ENCODE measurements around the gene TNFSF9.
A peak's percentile ranks its signal among the peaks of the same experiment; 100 is the strongest.

TNFSF9 gene

DNA sequence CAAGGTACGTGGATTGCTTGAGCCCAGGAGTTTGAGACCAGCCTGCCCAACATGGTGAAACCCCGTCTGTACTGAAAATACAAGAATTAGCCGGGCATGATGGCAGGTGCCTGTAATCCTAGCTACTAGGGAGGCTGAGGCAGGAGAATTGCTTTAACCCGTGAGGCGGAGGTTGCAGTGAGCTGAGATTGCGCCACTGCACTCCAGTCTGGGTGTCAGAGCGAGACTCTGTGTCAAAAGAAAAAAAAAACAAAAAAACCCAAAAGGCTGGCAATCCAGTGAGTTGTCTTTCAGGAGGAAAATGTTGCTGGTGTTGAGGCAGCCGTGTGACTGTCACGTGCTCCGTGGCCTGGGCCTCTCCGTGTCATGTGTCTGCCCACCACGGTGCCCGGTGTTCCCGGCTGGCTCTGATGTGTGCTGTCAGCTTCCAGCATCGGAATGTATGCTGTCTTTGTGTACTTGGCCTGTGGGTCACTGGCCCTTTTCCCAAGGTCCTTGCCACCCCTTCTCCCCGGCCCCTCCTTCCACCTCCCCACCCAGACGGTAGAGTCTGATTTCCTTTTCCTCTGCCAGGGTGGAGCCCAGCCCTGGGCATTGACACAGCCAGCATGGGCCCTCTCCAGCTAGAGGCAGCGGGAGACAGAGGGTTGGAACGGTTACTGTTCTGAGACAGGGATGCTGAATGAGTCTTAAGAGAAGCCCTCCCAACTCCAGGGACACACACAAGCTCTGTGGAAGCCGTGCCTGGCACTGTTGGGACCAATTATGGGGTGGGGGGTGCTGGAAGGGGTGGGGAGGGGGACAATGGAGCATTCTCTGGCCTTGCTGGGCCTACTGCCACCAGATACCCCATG lies 21.5 kb upstream of the TNFSF9 start:
- no peak for DNase-seq

DNA sequence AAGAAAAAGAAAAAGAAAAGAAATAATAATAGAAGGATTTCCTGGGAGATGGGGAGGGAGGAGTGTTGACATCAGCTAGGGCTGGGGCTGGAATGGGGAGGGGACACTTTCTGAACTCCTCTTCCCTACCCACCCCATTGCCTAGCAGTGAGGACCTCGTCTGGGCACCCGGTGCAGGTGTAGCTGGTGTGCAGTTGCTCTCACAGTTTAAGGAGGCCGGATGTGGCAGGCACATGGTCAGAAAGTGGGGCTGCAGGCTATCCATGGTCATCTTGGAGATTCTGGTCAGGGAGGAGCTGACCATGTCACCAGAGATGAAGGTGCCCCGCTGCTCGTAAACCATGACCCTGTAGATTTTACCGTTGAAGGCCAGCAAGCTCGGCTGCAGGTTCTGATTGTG lies 20.2 kb upstream of the TNFSF9 start:
- DNase-seq: no peak

DNA sequence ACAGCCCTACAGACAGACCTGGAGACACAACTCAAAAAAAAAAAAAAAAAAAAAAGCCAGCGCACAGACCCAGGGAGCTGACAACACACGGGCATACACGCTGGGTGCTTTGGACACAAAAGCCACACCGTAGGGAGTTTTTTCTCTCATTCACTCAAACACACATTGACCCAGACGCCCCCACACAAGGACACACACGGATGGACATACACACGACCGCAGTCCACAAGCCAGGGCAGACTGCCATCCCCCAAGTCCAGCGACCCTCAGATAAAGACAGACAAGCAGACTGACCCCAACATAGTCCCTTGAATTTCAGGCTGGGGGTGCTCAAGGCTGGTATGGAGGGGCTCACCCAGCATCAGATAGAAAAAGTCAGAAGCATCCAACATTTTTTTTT lies 16.7 kb upstream of the TNFSF9 start:
- DNase-seq: no peak

DNA sequence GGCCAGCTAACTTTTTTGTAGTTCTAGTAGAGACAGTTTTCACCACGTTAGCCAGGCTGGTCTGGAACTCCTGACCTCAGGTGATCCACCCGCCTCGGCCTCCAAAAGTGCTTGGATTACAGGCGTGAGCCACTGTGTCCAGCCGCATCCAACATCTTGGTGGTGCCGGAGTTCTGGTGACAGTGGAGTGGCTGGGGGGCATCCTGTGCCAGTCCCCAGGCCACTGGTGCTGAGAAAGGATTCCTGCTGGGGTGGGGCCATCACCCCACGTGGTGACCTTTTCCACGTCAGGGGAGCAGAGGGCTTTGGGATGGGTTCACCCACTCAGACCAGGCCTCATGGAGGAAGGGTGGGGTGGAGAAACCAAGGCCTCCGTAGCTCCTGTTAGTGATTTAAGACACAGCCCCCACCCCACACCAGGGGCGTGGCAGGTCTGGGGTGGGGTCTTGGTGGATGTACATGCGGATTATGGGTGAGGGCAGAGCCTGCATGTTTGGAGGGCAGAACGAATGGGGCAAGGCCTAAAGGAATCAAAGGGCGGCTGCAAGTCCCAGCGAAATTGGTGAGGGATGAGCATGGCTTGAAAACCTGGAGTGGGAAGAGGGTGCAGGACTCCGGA lies 15.8 kb upstream of the TNFSF9 start:
- DNase-seq: no peak

DNA sequence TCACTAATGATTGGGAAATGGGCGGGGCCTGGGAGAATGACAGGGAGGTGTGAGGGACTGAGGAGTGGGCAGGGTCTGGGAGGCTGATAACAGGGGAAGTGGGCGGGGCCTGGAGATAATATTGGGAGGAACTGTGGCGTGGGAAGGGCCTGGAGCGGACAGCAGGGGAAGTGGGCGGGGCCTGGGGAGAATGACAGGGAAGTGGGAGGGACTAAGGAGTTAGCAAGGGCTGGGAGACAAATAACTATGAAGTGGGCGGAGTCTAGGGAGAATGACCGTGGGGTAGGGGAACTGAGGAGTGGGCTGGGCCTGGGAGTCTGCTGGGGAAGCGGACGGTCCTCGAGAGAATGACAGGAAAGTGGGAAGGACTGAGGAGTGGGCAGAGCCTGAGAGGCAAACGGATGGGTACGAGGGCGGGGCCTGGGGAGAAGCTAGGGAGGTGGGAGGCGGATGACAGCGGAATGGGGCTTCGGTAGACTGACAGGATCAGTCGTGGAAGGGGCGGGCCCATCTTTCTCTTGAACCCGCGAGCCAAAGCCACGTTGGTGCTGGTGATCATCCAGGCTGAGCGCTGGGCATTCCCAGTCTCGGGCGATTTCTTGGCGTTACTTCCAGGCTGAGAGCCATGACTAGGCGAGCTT lies 14.7 kb upstream of the TNFSF9 start:
- DNase-seq: peak; percentile 50

DNA sequence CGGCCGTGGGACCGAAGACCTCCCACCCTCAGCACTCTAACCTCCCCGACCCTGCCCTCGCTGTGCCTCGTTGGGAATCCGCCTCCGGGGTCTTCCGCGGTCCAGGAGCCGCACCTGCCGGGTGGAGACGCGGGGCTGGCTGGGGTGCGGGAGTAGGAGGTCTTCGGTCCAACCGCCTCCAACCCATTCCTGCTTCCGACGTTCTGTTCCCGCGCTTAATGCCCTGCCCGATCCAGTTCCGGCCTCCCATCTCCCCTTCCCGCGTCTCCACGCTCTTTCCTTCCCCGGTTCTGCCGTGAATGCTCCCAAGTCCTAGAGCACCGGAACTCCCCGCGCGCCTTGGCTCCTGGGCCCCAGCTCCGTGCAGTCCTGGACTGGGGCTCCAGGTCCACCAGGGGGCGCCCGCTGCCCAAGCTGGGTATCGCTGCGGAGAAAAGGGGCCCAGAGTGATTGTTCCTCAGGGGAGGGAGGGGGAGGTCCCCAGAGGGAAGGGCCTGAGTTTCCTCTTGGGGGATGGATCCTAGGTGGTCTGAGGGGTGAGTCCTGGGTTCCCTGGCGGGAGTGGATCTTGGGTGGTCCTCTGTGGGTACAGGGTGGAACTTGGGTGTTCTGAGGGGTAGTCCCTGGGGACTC lies 14.1 kb upstream of the TNFSF9 start:
- no peak for DNase-seq

GRCh38 chr19:6518145-6518911 lies 12.5 kb upstream of the TNFSF9 start:
- no peak for DNase-seq

DNA sequence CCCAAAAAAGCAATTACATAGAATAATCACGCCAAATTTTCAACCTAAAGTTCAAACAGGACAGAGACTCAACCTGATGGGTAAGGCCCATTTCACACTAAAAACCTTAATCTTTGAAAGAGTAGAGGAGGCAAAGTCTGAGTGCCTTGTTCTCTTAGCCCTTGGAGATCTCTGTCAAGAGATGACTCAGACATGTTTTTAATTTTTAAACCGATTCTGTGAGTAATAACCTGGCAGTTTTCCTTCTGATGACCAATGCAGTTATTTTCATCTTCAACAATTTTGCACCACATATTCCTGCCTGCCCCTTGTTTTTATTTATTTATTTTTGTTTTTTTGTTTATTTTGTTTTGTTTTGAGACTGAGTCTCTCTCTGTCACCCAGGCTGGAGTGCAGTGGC lies 11.5 kb upstream of the TNFSF9 start:
- no peak for DNase-seq

DNA sequence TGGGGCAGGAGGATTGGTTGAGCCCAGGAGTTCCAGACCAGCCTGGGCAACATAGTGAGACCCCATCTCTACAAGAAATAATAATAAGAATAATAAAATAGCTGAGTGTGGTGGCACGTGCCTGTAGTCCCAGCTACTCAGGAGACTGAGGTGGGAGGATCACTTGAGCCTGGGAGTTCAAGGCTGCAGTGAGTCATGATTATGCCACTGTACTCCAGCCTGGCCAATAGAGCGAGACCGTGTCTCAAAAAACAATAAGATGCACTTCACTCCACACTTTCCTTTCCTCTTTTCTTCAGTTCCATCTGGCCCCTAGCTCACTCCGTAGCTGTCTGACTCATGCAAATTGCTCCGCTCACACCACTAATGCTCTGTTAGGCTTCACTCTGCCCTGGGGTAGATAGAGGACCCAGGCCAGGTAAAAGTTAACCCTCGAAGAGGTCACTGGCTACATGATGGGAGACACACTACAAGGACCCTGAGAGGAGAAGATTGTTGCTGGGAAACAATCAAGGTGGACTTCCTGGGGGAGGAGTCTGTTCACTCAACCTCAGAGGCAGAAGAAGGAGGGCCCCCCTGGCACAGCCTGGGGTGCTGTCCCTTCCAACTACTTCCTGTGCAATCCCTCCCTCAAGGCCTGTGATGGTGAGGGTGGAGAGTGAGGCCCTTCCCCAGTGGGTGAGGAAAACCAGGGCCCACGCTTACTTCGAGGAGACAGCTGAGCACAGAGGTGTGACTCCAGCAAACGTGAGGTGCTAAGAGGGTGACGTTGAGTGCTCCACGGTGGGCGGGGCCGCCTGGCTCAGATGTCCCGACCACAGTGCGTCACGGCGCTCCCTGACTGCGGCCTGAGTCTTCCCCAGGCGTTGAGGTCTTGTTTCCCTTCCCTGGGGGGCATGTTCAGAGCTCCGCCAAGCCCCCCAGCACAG lies 8.8 kb upstream of the TNFSF9 start:
- no peak for DNase-seq

DNA sequence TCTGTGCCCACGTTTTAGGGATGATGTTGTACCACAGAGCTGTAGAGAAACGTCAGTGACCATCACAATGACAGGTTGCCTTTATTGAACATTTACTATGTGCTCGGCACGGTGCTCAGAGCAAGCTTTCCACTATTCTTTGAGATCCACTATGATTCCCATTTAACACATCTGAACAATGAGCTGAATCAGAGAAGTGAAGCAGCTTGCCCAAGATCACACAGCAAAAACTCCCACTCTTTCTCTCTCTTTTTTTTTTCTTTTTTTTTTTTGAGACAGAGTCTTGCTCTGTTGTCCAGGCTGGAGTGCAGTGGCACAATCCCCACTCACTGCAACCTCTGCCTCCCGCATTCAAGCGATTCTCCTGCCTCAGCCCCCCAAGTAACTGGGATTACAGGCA lies 8.1 kb upstream of the TNFSF9 start:
- no peak for DNase-seq

GRCh38 chr19:6524311-6524710 lies 6.5 kb upstream of the TNFSF9 start:
- DNase-seq: no peak

DNA sequence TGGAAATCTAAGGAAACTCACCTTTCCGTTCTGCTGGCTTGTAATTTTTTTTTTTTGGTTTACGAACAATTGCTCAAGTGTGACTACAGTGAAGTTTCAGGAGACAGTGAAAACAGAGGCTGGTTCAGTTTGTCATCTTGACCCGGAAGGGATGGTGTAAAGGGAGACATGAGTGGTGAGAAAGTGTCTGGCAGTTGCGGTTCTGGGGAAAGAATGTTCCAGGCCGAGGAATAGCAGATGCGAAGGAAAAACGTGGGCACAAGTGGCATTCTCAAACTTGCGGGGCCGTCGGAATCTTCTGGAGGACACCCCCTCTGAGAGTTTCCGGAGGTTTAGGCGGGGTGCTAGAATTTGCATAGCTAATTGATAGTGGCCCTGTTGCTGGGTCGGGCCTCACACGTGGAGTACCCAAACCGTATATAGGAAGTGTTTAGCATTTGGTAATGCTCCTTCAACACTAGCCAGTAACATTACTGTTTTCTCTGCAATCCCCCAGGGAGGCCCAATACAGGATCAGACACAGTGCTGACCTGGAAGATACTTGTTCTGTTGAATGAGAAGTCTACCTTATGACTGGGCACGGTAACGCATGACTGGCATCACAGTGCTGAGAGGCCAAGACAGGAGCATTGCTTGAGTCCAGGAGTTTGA lies 2.8 kb upstream of the TNFSF9 start:
- no peak for DNase-seq

GRCh38 chr19:6528544-6529121 lies 2.2 kb upstream of the TNFSF9 start:
- no peak for DNase-seq

DNA sequence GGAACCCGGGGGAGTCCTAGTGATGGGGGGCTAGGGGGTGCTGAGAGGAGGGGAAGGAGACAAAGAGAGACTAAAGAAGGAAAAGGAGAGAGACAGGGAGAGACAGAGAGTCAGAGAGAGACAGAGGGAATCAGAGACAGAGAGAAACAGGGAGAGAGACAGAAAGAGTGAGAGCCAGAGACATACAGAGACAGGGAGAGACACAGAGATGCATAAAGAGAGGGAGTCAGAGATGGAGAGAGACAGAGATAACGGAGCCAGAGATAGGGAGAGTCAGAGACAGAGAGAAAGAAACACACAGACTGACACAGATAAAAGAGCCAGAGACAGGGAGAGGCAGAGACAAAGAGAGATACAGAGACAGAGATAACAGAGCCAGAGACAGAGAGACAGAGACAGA lies 1.5 kb upstream of the TNFSF9 start:
- DNase-seq: no peak

- DNase-seq: no peak
Measured at GRCh38 chr19:6529937-6530385, 865 bp upstream of the TNFSF9 start.

GRCh38 chr19:6531163-6531955 lies 533 bp downstream of the TNFSF9 start:
- no peak for DNase-seq

GRCh38 chr19:6531956-6532243 lies 1.1 kb downstream of the TNFSF9 start:
- no peak for DNase-seq

DNA sequence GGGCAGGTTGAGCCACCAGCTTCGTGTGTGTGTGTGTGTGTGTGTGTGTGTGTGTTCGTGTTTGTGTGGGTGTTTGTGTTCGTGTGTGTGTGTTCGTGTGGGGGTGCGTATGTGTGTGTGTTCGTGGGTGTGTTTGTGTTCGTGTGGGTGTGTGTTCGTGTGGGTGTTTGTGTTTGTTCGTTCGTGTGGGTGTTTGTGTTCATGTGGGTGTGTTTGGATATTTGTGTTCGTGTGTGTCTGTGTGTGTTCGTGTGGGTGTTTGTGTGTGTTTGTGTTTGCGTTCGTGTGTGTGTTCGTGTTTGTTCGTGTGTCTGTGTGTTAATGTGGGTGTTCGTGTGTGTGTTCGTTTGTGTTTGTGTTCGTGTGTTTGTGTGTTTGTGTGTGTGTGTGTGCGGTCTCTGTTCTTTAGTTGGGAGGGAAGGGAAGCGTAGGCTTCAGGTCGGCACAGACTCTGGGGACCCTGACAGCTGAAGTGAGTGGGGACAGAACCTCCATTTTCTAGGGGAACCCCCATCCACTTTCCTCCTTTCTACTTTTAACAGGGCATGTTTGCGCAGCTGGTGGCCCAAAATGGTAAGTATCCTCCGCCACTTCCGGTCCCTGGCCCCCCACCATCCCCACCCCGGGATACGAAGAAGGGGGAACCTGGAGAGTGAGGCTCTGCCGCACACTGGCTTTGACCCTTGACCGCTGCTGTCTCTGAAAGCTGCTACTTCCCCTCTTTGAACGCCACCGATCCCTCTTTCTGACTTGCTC lies 1.6 kb downstream of the TNFSF9 start:
- no peak for DNase-seq

GRCh38 chr19:6533000-6533328 lies 2.1 kb downstream of the TNFSF9 start:
- DNase-seq: no peak

Measured in NCI-H446 treated with DMSO at 0.1 percent for 48 hours (cell line).